NB4 (cell line): ENCODE data around the gene RNF7.

Experiments used
- CTCF ChIP-seq: IDR thresholded peaks from one replicate; pipeline ENCODE4 v1.5.1; 2012; ENCODE audit warnings: low read depth, low read length
- MAX ChIP-seq: IDR thresholded peaks from 2 replicates; pipeline ENCODE4 v1.6.1; 2011; ENCODE audit warnings: low read depth, low read length
- POLR2A ChIP-seq: IDR thresholded peaks from 2 replicates; pipeline ENCODE4 v1.6.1; 2011; ENCODE audit warnings: mild to moderate bottlenecking; ENCODE audit not compliant: insufficient read length; ENCODE audit errors: extremely low read depth

GRCh38 chr3:141735770-141736465, 2.2 kb upstream of the RNF7 start:
- no peak for TF ChIP-seq CTCF
- no peak for TF ChIP-seq POLR2A
- TF ChIP-seq MAX = no peak
